IPS-11a (cell line): ENCODE data around the gene CST8.

Experiments
- H3K4me3 ChIP-seq: one replicate; pipeline ENCODE4 v1.5.1; 2013; ENCODE audit warnings: low read depth, low read length, control low read depth

The CST8 gene

DNA sequence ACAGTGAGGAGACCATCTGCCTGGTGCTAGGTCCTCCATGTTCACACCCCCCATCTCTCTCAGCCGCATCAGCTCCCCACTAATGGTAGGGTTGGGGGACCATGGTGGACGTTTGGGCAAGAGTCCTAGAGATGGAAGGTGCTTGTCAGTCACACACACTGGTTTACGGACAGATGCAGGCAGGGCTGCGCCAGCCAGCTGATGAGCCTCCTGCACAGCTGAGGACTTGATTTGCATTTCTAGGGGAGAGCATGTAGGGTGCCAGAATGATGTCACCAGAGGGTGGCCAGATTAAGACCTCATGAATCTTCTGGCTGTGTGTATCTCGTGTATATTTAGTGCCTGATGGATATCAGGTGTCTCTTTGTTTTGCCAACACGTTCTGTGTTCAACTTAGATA lies 28.6 kb downstream of the CST8 start:
- H3K4me3 ChIP-seq = no peak overlapping the region

- no peak overlapping the region for H3K4me3 ChIP-seq
These were observed 29.3 kb downstream of the CST8 start for GRCh38 chr20:23520185-23520584.

- H3K4me3 ChIP-seq = no peak overlapping the region
These were observed 33.2 kb downstream of the CST8 start for GRCh38 chr20:23524146-23524545.

DNA sequence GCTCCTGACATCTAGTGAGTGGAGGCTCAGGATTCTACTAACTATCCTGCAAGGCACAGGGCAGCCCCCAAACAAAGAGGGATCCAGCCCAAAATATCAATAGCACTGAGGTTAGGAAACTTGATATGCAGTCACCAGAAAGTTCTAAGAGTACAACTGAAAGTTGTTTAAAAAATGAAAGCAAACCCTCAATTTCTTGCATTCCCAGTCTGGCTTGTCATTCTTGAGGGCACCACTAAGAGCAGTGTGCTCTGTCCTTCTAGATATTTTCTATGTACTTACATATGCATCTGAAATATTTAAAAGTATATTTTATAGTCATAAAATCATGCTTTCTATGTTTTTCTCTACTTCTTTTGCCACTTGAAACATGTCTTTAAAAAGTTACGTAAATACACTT lies 35.9 kb downstream of the CST8 start:
- no peak overlapping the region for H3K4me3 ChIP-seq

DNA sequence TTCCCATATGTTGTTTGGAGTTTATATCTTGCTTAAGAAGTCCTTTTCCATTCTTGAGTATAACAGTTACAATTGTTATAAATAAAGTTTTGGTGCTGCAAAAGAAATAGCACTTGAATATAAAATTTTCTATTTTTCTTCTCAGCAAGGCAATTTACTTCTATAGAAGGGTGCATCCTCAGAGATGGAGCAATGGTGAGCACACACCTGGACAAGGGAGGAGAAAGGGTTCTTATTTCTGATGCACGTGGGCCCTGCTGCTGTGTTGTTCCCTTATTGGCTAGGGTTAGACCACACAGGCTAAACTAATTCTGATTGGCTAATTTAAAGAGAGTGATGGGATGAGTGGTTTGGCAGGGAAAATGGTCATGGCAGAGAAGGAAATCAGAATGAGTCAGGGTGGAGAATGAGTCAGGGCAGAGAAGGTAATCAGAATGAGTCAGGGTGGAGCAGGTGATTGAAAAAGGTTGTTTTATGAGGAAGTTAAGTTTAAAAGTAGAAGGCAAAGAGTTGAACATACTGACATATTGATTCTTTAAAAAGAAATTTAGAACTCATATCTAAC lies 38.0 kb downstream of the CST8 start:
- H3K4me3 ChIP-seq = no peak overlapping the region

DNA sequence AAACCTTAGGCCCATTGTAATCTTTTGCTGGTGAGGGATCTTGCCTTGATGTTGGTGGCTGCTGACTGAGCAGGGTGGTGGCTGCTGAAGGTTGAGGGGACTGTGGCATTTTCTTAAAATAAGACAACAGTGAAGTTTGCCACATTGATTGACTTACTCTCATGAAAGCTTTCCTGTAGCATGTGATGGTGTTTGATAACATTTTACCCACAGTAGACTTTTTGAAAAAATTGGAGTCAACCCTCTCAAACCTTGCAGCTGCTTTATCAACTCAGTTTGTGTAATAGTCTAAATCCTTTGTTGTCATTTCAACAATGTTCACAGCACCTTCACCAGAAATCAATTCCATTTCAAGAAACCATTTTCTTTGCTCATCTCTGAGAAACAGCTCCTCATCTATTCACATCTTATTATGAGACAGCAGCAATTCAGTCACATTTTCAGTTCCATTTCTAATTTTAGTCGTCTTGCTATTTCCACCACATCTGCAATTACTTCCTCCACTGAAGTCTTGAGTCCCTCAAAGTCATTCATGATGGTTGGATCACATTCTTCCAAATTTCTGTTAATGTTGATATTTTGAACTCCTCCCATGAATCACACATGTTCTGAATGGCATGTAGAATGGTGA lies 40.1 kb downstream of the CST8 start:
- H3K4me3 ChIP-seq = no peak overlapping the region

- no peak overlapping the region for H3K4me3 ChIP-seq
These were observed 41.6 kb downstream of the CST8 start for GRCh38 chr20:23532533-23532932.

GRCh38 chr20:23533161-23533560 lies 42.2 kb downstream of the CST8 start:
- no peak overlapping the region for H3K4me3 ChIP-seq

- no peak overlapping the region for H3K4me3 ChIP-seq
These were observed 44.1 kb downstream of the CST8 start for GRCh38 chr20:23534801-23535593.

DNA sequence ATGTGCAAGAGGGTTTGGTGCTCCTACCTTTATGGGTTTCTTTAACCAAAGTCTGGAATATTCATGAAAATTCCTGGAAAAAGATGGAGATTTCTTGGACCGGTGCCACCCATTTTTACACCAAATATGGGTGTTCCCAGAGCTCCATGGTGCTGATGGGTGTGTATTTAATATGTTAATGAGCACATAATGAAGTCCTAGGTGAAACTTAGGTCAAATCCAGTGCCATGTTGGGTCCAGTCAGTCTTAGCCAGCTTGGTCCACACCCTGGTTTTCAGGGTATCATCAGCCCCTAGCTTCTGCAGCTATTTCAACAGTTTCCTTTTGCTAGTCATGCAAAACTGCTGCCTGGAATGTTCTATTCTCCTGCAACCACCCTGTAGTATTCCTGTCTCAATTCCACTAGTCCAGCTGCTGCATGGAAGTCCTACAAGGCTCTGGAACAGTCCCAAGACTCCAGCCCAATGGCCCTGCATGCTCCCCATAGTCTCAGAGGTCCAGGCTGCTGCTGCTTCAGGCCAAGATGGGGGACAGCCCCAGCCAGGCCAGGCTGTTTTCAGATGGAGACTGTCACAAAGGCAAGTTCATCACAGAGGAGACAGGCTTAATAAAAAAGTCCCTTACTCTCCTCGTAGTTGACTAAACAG lies 45.5 kb downstream of the CST8 start:
- H3K4me3 ChIP-seq = no peak overlapping the region

- no peak overlapping the region for H3K4me3 ChIP-seq
These were observed 46.1 kb downstream of the CST8 start for GRCh38 chr20:23537030-23537429.

- no peak overlapping the region for H3K4me3 ChIP-seq
These were observed 49.7 kb downstream of the CST8 start for GRCh38 chr20:23540624-23541023.

- no peak overlapping the region for H3K4me3 ChIP-seq
These were observed 50.4 kb downstream of the CST8 start for GRCh38 chr20:23541330-23541729.

- H3K4me3 ChIP-seq = no peak overlapping the region
These were observed 50.9 kb downstream of the CST8 start for GRCh38 chr20:23541776-23542175.

GRCh38 chr20:23542801-23543200 lies 51.9 kb downstream of the CST8 start:
- no peak overlapping the region for H3K4me3 ChIP-seq

DNA sequence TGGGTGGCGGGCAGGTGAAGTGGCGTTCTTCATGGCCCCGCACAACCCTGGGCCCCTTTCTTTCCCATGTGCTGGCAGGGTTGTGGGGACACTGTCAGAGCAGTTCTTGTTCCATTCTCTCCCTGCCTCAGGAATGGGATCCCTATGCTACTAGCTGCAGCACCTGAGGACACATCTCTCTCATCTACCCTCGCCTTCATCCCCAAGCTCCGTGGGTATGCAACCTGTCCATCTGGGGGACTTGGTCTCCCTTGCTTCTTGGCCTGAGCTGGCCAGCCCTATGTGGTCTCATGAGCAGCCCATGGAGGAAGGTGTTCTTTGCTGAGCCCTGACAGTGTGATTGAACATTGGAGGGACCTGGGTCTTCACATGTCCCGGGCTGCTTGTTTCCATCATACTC lies 53.2 kb downstream of the CST8 start:
- H3K4me3 ChIP-seq = no peak overlapping the region
